SU-DHL-6 (cell line): ENCODE measurements around the gene NOX3.
A peak's percentile ranks its signal among the peaks of the same experiment; 100 is the strongest.

ENCODE experiments used
- H2AFZ ChIP-seq: fragments of 200-600 bp; sonication (generic); 2 replicates; pipeline ENCODE4 v1.6.1; 2014; ENCODE audit warnings: low read depth, mild to moderate bottlenecking, moderate library complexity, mixed read lengths, antibody characterized with exemption, low read length; ENCODE audit not compliant: severe bottlenecking
- H3F3A ChIP-seq: fragments of 200-600 bp; shearing (Covaris generic); 2 replicates; pipeline ENCODE4 v1.6.0; 2016; ENCODE audit warnings: antibody characterized with exemption, mild to moderate bottlenecking; ENCODE audit not compliant: insufficient read depth
- H3K27ac ChIP-seq: fragments of 200-600 bp; sonication (generic); 2 replicates; pipeline ENCODE4 v1.5.1; 2016; ENCODE audit warnings: low read depth, mild to moderate bottlenecking, low read length, moderate library complexity, mixed read lengths
- H3K27me3 ChIP-seq: fragments of 200-600 bp; sonication (generic), shearing (Covaris generic); 2 replicates; pipeline ENCODE4 v1.6.0; 2014; ENCODE audit warnings: mild to moderate bottlenecking, low read length
- H3K36me3 ChIP-seq: fragments of 200-600 bp; sonication (generic); 2 replicates; pipeline ENCODE4 v1.6.1; 2014; ENCODE audit warnings: mild to moderate bottlenecking, low read length, mixed read lengths
- H3K4me2 ChIP-seq: fragments of 300-600, 200-600 bp; shearing (Covaris generic), sonication (generic); 2 replicates; pipeline ENCODE4 v1.6.0; 2014; ENCODE audit warnings: low read length, low read depth, mild to moderate bottlenecking; ENCODE audit not compliant: poor library complexity, severe bottlenecking
- H3K4me3 ChIP-seq: fragments of 200-600 bp; sonication (generic); 2 replicates; pipeline ENCODE4 v1.5.1; 2014; ENCODE audit warnings: antibody characterized with exemption, low read length, mild to moderate bottlenecking, mixed read lengths; ENCODE audit not compliant: insufficient read depth, poor library complexity, severe bottlenecking
- H3K79me2 ChIP-seq: fragments of 200-600 bp; sonication (generic); 2 replicates; pipeline ENCODE4 v1.6.1; 2014; ENCODE audit warnings: mild to moderate bottlenecking, low read length, moderate library complexity; ENCODE audit not compliant: insufficient read depth
- H3K9ac ChIP-seq: fragments of 200-600 bp; sonication (generic); 2 replicates; pipeline ENCODE4 v1.7.0; 2014; ENCODE audit warnings: mild to moderate bottlenecking, low read length
- H3K9me2 ChIP-seq: fragments of 200-600 bp; sonication (generic); replicated peaks from 2 replicates; pipeline ENCODE4 v1.6.1; 2014; ENCODE audit warnings: low read length; ENCODE audit not compliant: insufficient read depth
- H3K9me3 ChIP-seq: fragments of 200-600 bp; sonication (generic); 2 replicates; pipeline ENCODE4 v1.6.1; 2014; ENCODE audit warnings: low read length, mixed read lengths; ENCODE audit not compliant: insufficient read depth
- H4K20me1 ChIP-seq: fragments of 200-600 bp; sonication (generic); 2 replicates; pipeline ENCODE4 v1.6.1; 2014; ENCODE audit warnings: low read depth, mild to moderate bottlenecking, antibody characterized with exemption, low read length, moderate library complexity, mixed read lengths
- CTCF ChIP-seq: fragments of 200-600 bp; sonication (generic); IDR thresholded peaks from one replicate; pipeline ENCODE4 v1.5.1; 2017; ENCODE audit warnings: antibody characterized with exemption, mild to moderate bottlenecking, low read length, moderate library complexity; ENCODE audit not compliant: insufficient read depth, poor library complexity, severe bottlenecking
- EZH2phosphoT487 ChIP-seq: fragments of 200-600 bp; sonication (generic), shearing (Covaris generic); conservative IDR thresholded peaks from 2 replicates; pipeline ENCODE4 v1.6.1; 2018; ENCODE audit warnings: mild to moderate bottlenecking, antibody characterized with exemption, low read length, moderate library complexity, mixed read lengths

Gene NOX3

GRCh38 chr6:155495011-155495768 lies 39.6 kb upstream of the NOX3 start:
- Histone ChIP-seq H3K9me3 (no peaks in the 10 kb centered on the region), H3K9me2 (no peaks in the 10 kb centered on the region), H3K9ac (no peak overlapping the region), H4K20me1 (no peaks in the 10 kb centered on the region), H3K27ac (no peak overlapping the region), H3K4me3 (no peak overlapping the region), H3K79me2 (no peaks in the 10 kb centered on the region), H3K36me3 (no peaks in the 10 kb centered on the region; the same call in 1 of the 2 replicates), H3K4me2 (no peak overlapping the region), H3F3A (no peaks in the 10 kb centered on the region), H2AFZ (peak overlapping the region; percentile 23), H3K27me3 (no peaks in the 10 kb centered on the region)
- no peak for TF ChIP-seq CTCF
- no peak for TF ChIP-seq EZH2phosphoT487

GRCh38 chr6:155493694-155494143 lies 38.1 kb upstream of the NOX3 start:
- no peak overlapping the region; the same call in 1 of the 2 replicates for H3K27ac ChIP-seq
- peak overlapping the region; percentile 44 for H2AFZ ChIP-seq
- peak overlapping the region; percentile 29 for H3K4me3 ChIP-seq

GRCh38 chr6:155493026-155493693 lies 37.5 kb upstream of the NOX3 start:
- Histone ChIP-seq H3K27ac (no peak overlapping the region; the same call in 1 of the 2 replicates), H4K20me1 (no peaks in the 10 kb centered on the region), H3K9ac (no peak overlapping the region), H3K4me2 (peak overlapping the region; percentile 52), H3K9me3 (no peaks in the 10 kb centered on the region), H3F3A (no peaks in the 10 kb centered on the region), H2AFZ (peak overlapping the region; percentile 44), H3K9me2 (no peaks in the 10 kb centered on the region), H3K4me3 (peak overlapping the region; percentile 29), H3K27me3 (no peaks in the 10 kb centered on the region), H3K36me3 (no peaks in the 10 kb centered on the region; the same call in 1 of the 2 replicates), H3K79me2 (no peaks in the 10 kb centered on the region)
- no peak for TF ChIP-seq CTCF
- TF ChIP-seq EZH2phosphoT487: no peak

More at GRCh38 chr6:155493694-155494143, 38.1 kb upstream of the NOX3 start:
- Histone ChIP-seq H3K4me2 (peak overlapping the region; percentile 52), H3K79me2 (no peaks in the 10 kb centered on the region), H3K27me3 (no peaks in the 10 kb centered on the region), H3K9me2 (no peaks in the 10 kb centered on the region), H3K36me3 (no peaks in the 10 kb centered on the region; the same call in 1 of the 2 replicates), H3K9me3 (no peaks in the 10 kb centered on the region), H3K9ac (no peak overlapping the region), H4K20me1 (no peaks in the 10 kb centered on the region), H3F3A (no peaks in the 10 kb centered on the region)
- TF ChIP-seq CTCF: no peak
- TF ChIP-seq EZH2phosphoT487: no peak
